ENCODE measurements around the gene PTK7.

PTK7 gene

GRCh38 chr6:43192911-43193310, 116.8 kb downstream of the PTK7 start:
- no peak for TF ChIP-seq GATA3 (IDR thresholded peaks at IDR 0.05; ENCODE audit: low read depth, low read length)
- TF ChIP-seq GATA2 (IDR thresholded peaks at IDR 0.05; ENCODE audit: low read depth, low read length), result no peak

- TF ChIP-seq GATA3 (IDR thresholded peaks at IDR 0.05; ENCODE audit: low read depth, low read length) (no peak), GATA2 (IDR thresholded peaks at IDR 0.05; ENCODE audit: low read depth, low read length) (no peak)
Measured at GRCh38 chr6:43193929-43194328, 117.8 kb downstream of the PTK7 start.

GRCh38 chr6:43196337-43196736, 120.2 kb downstream of the PTK7 start:
- TF ChIP-seq GATA2 (IDR thresholded peaks at IDR 0.05; ENCODE audit: low read depth, low read length) (no peak), GATA3 (IDR thresholded peaks at IDR 0.05; ENCODE audit: low read depth, low read length) (no peak)

- no peak for TF ChIP-seq GATA2 (IDR thresholded peaks at IDR 0.05; ENCODE audit: low read depth, low read length)
- TF ChIP-seq GATA3 (IDR thresholded peaks at IDR 0.05; ENCODE audit: low read depth, low read length), result no peak
Measured at GRCh38 chr6:43199912-43200311, 123.8 kb downstream of the PTK7 start.

- TF ChIP-seq GATA3 (IDR thresholded peaks at IDR 0.05; ENCODE audit: low read depth, low read length) (no peak), GATA2 (IDR thresholded peaks at IDR 0.05; ENCODE audit: low read depth, low read length) (no peak)
Measured at GRCh38 chr6:43200541-43200940, 124.4 kb downstream of the PTK7 start.

- TF ChIP-seq GATA3 (IDR thresholded peaks at IDR 0.05; ENCODE audit: low read depth, low read length), result no peak
- no peak for TF ChIP-seq GATA2 (IDR thresholded peaks at IDR 0.05; ENCODE audit: low read depth, low read length)
Measured at GRCh38 chr6:43202451-43202850, 126.3 kb downstream of the PTK7 start.

GRCh38 chr6:43203029-43203717, 127.1 kb downstream of the PTK7 start:
- no peak for TF ChIP-seq GATA2 (IDR thresholded peaks at IDR 0.05; ENCODE audit: low read depth, low read length)
- no peak for TF ChIP-seq GATA3 (IDR thresholded peaks at IDR 0.05; ENCODE audit: low read depth, low read length)

- no peak for TF ChIP-seq GATA3 (IDR thresholded peaks at IDR 0.05; ENCODE audit: low read depth, low read length)
- TF ChIP-seq GATA2 (IDR thresholded peaks at IDR 0.05; ENCODE audit: low read depth, low read length), result no peak
Measured at GRCh38 chr6:43203718-43204095, 127.6 kb downstream of the PTK7 start.

GRCh38 chr6:43204271-43205105, 128.4 kb downstream of the PTK7 start:
- TF ChIP-seq GATA2 (IDR thresholded peaks at IDR 0.05; ENCODE audit: low read depth, low read length) (no peak), GATA3 (IDR thresholded peaks at IDR 0.05; ENCODE audit: low read depth, low read length) (no peak)

- TF ChIP-seq GATA2 (IDR thresholded peaks at IDR 0.05; ENCODE audit: low read depth, low read length) (no peak), GATA3 (IDR thresholded peaks at IDR 0.05; ENCODE audit: low read depth, low read length) (no peak)
Measured at GRCh38 chr6:43205849-43206248, 129.7 kb downstream of the PTK7 start.

- TF ChIP-seq GATA2 (IDR thresholded peaks at IDR 0.05; ENCODE audit: low read depth, low read length), result no peak
- no peak for TF ChIP-seq GATA3 (IDR thresholded peaks at IDR 0.05; ENCODE audit: low read depth, low read length)
Measured at GRCh38 chr6:43207286-43207685, 131.2 kb downstream of the PTK7 start.
